HFFc6 (cell line): ENCODE measurements around the gene MOGAT3. TPM values are rescaled to one million over a fixed set of nuclear protein-coding genes. Genes with fewer than 3 reads are reported as not detected.
A peak's percentile ranks its signal among the peaks of the same experiment; 100 is the strongest.

Experiments used
- DNase-seq: peaks from one replicate; pipeline ENCODE4 v3.0.0-alpha.2; 2018
- H3K27ac Mint-ChIP-seq: 2 replicates; pipeline ENCODE4 v1.8.0; 2020; ENCODE audit warnings: mild to moderate bottlenecking, mixed read lengths
- H3K27me3 Mint-ChIP-seq: 2 replicates; pipeline ENCODE4 v1.8.0; 2021; ENCODE audit warnings: mild to moderate bottlenecking, moderate library complexity, mixed read lengths; ENCODE audit not compliant: insufficient read depth
- H3K36me3 Mint-ChIP-seq: 2 replicates; pipeline ENCODE4 v1.8.0; 2021; ENCODE audit warnings: low read depth, mixed read lengths
- H3K4me1 Mint-ChIP-seq: 2 replicates; pipeline ENCODE4 v1.8.0; 2020; ENCODE audit warnings: low read depth, mixed read lengths
- H3K4me3 Mint-ChIP-seq: 2 replicates; pipeline ENCODE4 v1.8.0; 2020; ENCODE audit warnings: mild to moderate bottlenecking, moderate library complexity, mixed read lengths
- H3K9me3 Mint-ChIP-seq: 2 replicates; pipeline ENCODE4 v1.8.0; 2020; ENCODE audit warnings: mild to moderate bottlenecking, mixed read lengths
- CTCF ChIP-seq: fragments of 200-600 bp; sonication (generic); IDR thresholded peaks from 2 replicates; pipeline ENCODE4 v1.5.0; 2021; ENCODE audit warnings: antibody characterized with exemption, mild to moderate bottlenecking
- long read RNA-seq: library from polyadenylated mRNA; unstranded; transcript quantifications from one replicate; pipeline ENCODE4 v2.0.0, GENCODE V29; 2019
- total RNA-seq, 6 experiments: library from RNA; stranded (reverse); fragmentation: NEBNext Ultra II Directional; extraction: Animal tissue kit (Norgen Biotek cat#: 25700); gene quantifications; 2 replicates in 1 of 6; 3 replicates in 5 of 6; pipeline ENCODE4 v1.2.3, GENCODE V29; 2021

Gene MOGAT3
- not detected for total RNA-seq
- long read RNA-seq, result 0 reads

GRCh38 chr7:101200862-101201599, at the start of gene MOGAT3:
TSS of gene MOGAT3 (minus strand) at chr7:101201036. CDS start at chr7:101200854, 182 bp downstream.
- Mint-ChIP-seq H3K27me3 (peaks cover 18% of the 10 kb centered on the region), H3K36me3 (no peaks in the 10 kb centered on the region), H3K4me1 (no peaks in the 10 kb centered on the region), H3K27ac (no peak within 1 kb of the TSS), H3K4me3 (no peak within 1 kb of the TSS), H3K9me3 (no peaks in the 10 kb centered on the region)
- no peak for DNase-seq
- no peak for TF ChIP-seq CTCF

- Mint-ChIP-seq H3K4me3 (peak overlapping the region; percentile 99), H3K9me3 (peaks cover 5% of the 10 kb centered on the region; the same call in 1 of the 2 replicates), H3K27me3 (peaks cover 6% of the 10 kb centered on the region), H3K27ac (no peak overlapping the region), H3K36me3 (peaks cover 17% of the 10 kb centered on the region), H3K4me1 (peaks cover 26% of the 10 kb centered on the region)
- TF ChIP-seq CTCF, result no peak
- DNase-seq, result no peak
Observed at GRCh38 chr7:101250324-101250723, 49.5 kb upstream of the MOGAT3 start.

DNA sequence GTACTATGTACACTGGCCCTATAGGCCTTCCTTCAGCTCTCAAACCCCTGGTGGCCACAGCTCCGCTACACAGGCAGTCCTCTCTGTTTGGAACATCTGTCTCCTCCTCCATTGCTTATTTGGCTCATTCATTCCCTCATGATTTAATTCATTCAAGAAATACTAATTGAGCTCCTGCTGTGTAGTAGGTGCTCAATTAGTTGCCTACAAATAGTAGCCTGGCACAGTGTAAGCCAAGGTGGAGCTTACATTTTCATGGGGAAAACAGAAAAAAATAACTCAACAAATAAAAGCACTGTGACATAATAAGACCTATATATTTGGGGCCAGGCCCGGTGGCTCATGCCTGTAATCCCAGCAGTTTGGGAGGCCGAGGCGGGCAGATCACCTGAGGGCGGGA, 47.4 kb upstream of the MOGAT3 start:
- Mint-ChIP-seq H3K36me3 (peaks cover 21% of the 10 kb centered on the region), H3K4me3 (no peak overlapping the region), H3K27ac (no peak overlapping the region), H3K27me3 (peaks cover 6% of the 10 kb centered on the region), H3K4me1 (peaks cover 39% of the 10 kb centered on the region), H3K9me3 (peaks cover 5% of the 10 kb centered on the region; the same call in 1 of the 2 replicates)
- no peak for DNase-seq
- TF ChIP-seq CTCF, result peak; percentile 21; the same call in 1 of the 2 replicates

GRCh38 chr7:101245147-101245668, 44.4 kb upstream of the MOGAT3 start:
- TF ChIP-seq CTCF, result no peak
- DNase-seq, result no peak
- H3K36me3 Mint-ChIP-seq, result peaks cover 13% of the 10 kb centered on the region; the same call in 1 of the 2 replicates
- peaks cover 17% of the 10 kb centered on the region for H3K4me1 Mint-ChIP-seq
- H3K9me3 Mint-ChIP-seq, result no peaks in the 10 kb centered on the region
- H3K4me3 Mint-ChIP-seq, result peak overlapping the region; percentile 97
- no peaks in the 10 kb centered on the region; the same call in 1 of the 2 replicates for H3K27me3 Mint-ChIP-seq
- peak overlapping the region; percentile 91 for H3K27ac Mint-ChIP-seq

- no peaks in the 10 kb centered on the region; the same call in 1 of the 2 replicates for H3K27me3 Mint-ChIP-seq
- peak; percentile 84 for DNase-seq
- peaks cover 14% of the 10 kb centered on the region for H3K4me1 Mint-ChIP-seq
- H3K4me3 Mint-ChIP-seq, result peak within 1 kb of the TSS; percentile 97
- H3K36me3 Mint-ChIP-seq, result peaks cover 10% of the 10 kb centered on the region; the same call in 1 of the 2 replicates
- H3K27ac Mint-ChIP-seq, result peak within 1 kb of the TSS; percentile 91
- TF ChIP-seq CTCF, result peak; percentile 94
- no peaks in the 10 kb centered on the region for H3K9me3 Mint-ChIP-seq
Observed at GRCh38 chr7:101244375-101245146, 43.7 kb upstream of the MOGAT3 start, which contains the start of gene FIS1. TSS of gene FIS1 (minus strand) at chr7:101245081. CDS start at chr7:101245004, 77 bp downstream.
